ENCODE results near the gene KANTR. TPM values are rescaled to one million over a fixed set of nuclear protein-coding genes. Genes with fewer than 3 reads are reported as not detected.
"Not testable (repeated sequence)": the region's sequence is repeated elsewhere in the genome, so short reads cannot be mapped to it uniquely, and the experiment has no call there.

KANTR gene
- total and polyA plus RNA-seq, 2 of the 4 experiments (the other 2 are of a cell fraction): 1.6 to 6.3 TPM

- intact Hi-C loops (cut with micrococcal nuclease) (no loop called here), dilution Hi-C loops (cut with HindIII; ENCODE audit: low sequenced_read_pairs, unreplicated experiment) (no loop called here), in situ Hi-C loops (cut with MboI; ENCODE audit: low sequenced_read_pairs) (no loop called here)
- H4K91ac ChIP-seq (ENCODE audit: insufficient read depth, low read depth, low read length): no peak overlapping the region
- no peaks in the 10 kb centered on the region for H3K4me1 ChIP-seq (ENCODE audit: control insufficient read depth, insufficient read depth, low read length)
- H2BK5ac ChIP-seq (ENCODE audit: low read depth, low read length, poor library complexity, severe bottlenecking): no peak overlapping the region
- H2AK9ac ChIP-seq (replicated peaks; ENCODE audit: low read depth, low read length, poor library complexity): no peak overlapping the region
- H3K18ac ChIP-seq (ENCODE audit: low read depth, low read length): no peak overlapping the region
- H3K9me1 ChIP-seq (ENCODE audit: insufficient read depth, low read length): no peaks in the 10 kb centered on the region
- ATAC-seq (ENCODE audit: low read depth) (no peak), DNase-seq (no peak)
- H2BK20ac ChIP-seq (ENCODE audit: low read depth, low read length): no peak overlapping the region
- H3K56ac ChIP-seq (ENCODE audit: extremely low read depth, insufficient read depth, low read length): no peak overlapping the region
- H3K36me3 ChIP-seq (ENCODE audit: control insufficient read depth, insufficient read depth, low read length): no peaks in the 10 kb centered on the region
- no TSS peak for BruUV-seq (replicated peaks)
- H2BK15ac ChIP-seq (ENCODE audit: low read depth, low read length): no peak overlapping the region
- no peak overlapping the region for H3K23ac ChIP-seq (ENCODE audit: low read depth, low read length)
- no peak overlapping the region for H3K4me2 ChIP-seq (ENCODE audit: low read depth, low read length)
- no peak overlapping the region for H3K27ac ChIP-seq (ENCODE audit: insufficient read depth, low read length)
- H3K14ac ChIP-seq (replicated peaks; ENCODE audit: low read depth, low read length): no peak overlapping the region
- ChIA-PET POLR2A (ENCODE audit: unreplicated experiment) (interaction anchor here (0.5 kb wide), 1 partner anchor 20 kb away, joined by 3 read pairs; no protein-coding TSS in a partner anchor), CTCF (interaction anchor here (0.7 kb wide), 1 partner anchor 23 kb away, joined by 3 read pairs; no protein-coding TSS in a partner anchor)
- no peaks in the 10 kb centered on the region for H3K9me3 ChIP-seq (ENCODE audit: control insufficient read depth, insufficient read depth, low read length)
- no peak overlapping the region for H4K8ac ChIP-seq (ENCODE audit: low read depth in 2 of 2, low read length in 2 of 2)
- no peak for TF ChIP-seq RCOR1 (IDR thresholded peaks at IDR 0.05; ENCODE audit: insufficient replicate concordance, low read length)
- no peak for TF ChIP-seq SMC3 (IDR thresholded peaks at IDR 0.05; ENCODE audit: low read depth, low read length)
- no peak for TF ChIP-seq MAZ (IDR thresholded peaks at IDR 0.05; ENCODE audit: borderline replicate concordance, low read depth, low read length)
- no peak overlapping the region for H2AFZ ChIP-seq (replicated peaks; ENCODE audit: low read length, poor library complexity)
- H2AK5ac ChIP-seq (ENCODE audit: low read depth, low read length): no peak overlapping the region
- H3K79me1 ChIP-seq (ENCODE audit: low read depth in 1 of 2, low read length in 2 of 2): no peaks in the 10 kb centered on the region
- no peaks in the 10 kb centered on the region for H4K20me1 ChIP-seq (ENCODE audit: insufficient read depth, low read length)
- no peak overlapping the region for H3K4me3 ChIP-seq (ENCODE audit: insufficient read depth, low read depth, low read length)
- H2BK120ac ChIP-seq (ENCODE audit: low read depth, low read length): no peak overlapping the region
- peaks cover 13% of the 10 kb centered on the region for H3K27me3 ChIP-seq (ENCODE audit: control insufficient read depth, insufficient read depth, low read length)
- H3K4ac ChIP-seq (ENCODE audit: low read depth, low read length): no peak overlapping the region
- H4K5ac ChIP-seq (ENCODE audit: low read depth, low read length): no peak overlapping the region
- H3K9ac ChIP-seq (ENCODE audit: low read depth, low read length): no peak overlapping the region
- WGBS, 2 experiments (ENCODE audit: extremely low coverage in 2 of 2, insufficient read length in 1 of 2): 31% methylated on average over 3 of the region's 7 CpGs; no CpG with 5 or more reads in 1 of the 2 experiments
Measured at GRCh38 chrX:53163436-53163835, 69.5 kb downstream of the KANTR start.

GRCh38 chrX:53164566-53164965, 70.6 kb downstream of the KANTR start:
- H3K56ac ChIP-seq (ENCODE audit: extremely low read depth, insufficient read depth, low read length); H4K20me1 ChIP-seq (ENCODE audit: insufficient read depth, low read length); dilution Hi-C loops (cut with HindIII; ENCODE audit: low sequenced_read_pairs, unreplicated experiment); H3K18ac ChIP-seq (ENCODE audit: low read depth, low read length); H3K27ac ChIP-seq (ENCODE audit: insufficient read depth, low read length); CTCF ChIA-PET; H4K5ac ChIP-seq (ENCODE audit: low read depth, low read length); DNase-seq; H2BK120ac ChIP-seq (ENCODE audit: low read depth, low read length); H3K14ac ChIP-seq (replicated peaks; ENCODE audit: low read depth, low read length); H3K9ac ChIP-seq (ENCODE audit: low read depth, low read length); H2AK9ac ChIP-seq (replicated peaks; ENCODE audit: low read depth, low read length, poor library complexity); H2BK20ac ChIP-seq (ENCODE audit: low read depth, low read length); H3K4me2 ChIP-seq (ENCODE audit: low read depth, low read length); intact Hi-C loops (cut with micrococcal nuclease); H3K79me1 ChIP-seq (ENCODE audit: low read depth in 1 of 2, low read length in 2 of 2); H4K91ac ChIP-seq (ENCODE audit: insufficient read depth, low read depth, low read length); H3K9me1 ChIP-seq (ENCODE audit: insufficient read depth, low read length); H3K9me3 ChIP-seq (ENCODE audit: control insufficient read depth, insufficient read depth, low read length); H3K4ac ChIP-seq (ENCODE audit: low read depth, low read length); H2BK15ac ChIP-seq (ENCODE audit: low read depth, low read length); H3K4me1 ChIP-seq (ENCODE audit: control insufficient read depth, insufficient read depth, low read length); H2AFZ ChIP-seq (replicated peaks; ENCODE audit: low read length, poor library complexity); ATAC-seq (ENCODE audit: low read depth); in situ Hi-C loops (cut with MboI; ENCODE audit: low sequenced_read_pairs); H2AK5ac ChIP-seq (ENCODE audit: low read depth, low read length); H3K36me3 ChIP-seq (ENCODE audit: control insufficient read depth, insufficient read depth, low read length); H3K4me3 ChIP-seq (ENCODE audit: insufficient read depth, low read depth, low read length); H4K8ac ChIP-seq (ENCODE audit: low read depth in 2 of 2, low read length in 2 of 2); H2BK5ac ChIP-seq (ENCODE audit: low read depth, low read length, poor library complexity, severe bottlenecking); POLR2A ChIA-PET (ENCODE audit: unreplicated experiment); BruUV-seq (replicated peaks); H3K23ac ChIP-seq (ENCODE audit: low read depth, low read length): not testable (repeated sequence)
- no CpG with 5 or more reads among the region's 6 CpGs for WGBS, 2 experiments (ENCODE audit: extremely low coverage in 2 of 2, insufficient read length in 1 of 2)
- peaks cover 12% of the 10 kb centered on the region for H3K27me3 ChIP-seq (ENCODE audit: control insufficient read depth, insufficient read depth, low read length)
